CD4-positive, alpha-beta T cell treated with Interleukin-15 for 1 hour (primary cell): ENCODE results near the gene STK4.
A peak's percentile ranks its signal among the peaks of the same experiment; 100 is the strongest.

Experiments
- DNase-seq: peaks from one replicate; pipeline ENCODE4 v3.0.0-alpha.2; 2020

STK4 gene

DNA sequence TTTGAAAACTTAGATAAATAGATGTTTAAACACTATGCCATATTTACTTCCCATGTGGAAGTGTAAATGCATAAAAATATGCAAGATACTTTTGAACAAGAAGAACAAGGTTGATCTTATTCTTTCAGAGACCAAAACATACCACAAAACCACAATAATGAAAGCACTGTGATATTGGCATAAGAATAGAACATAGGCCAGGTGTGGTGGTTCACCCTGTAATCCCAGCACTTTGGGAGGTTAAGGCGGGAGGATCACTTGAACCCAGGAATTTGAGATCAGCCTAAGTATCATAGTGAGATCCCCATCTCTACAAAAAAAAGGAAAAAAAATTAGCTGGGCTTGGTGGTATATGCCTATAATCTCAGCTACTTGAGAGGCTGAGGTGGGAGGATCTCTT lies 68.1 kb downstream of the STK4 start:
- DNase-seq, result no peak

- no peak for DNase-seq
Measured at GRCh38 chr20:45036044-45036755, 69.9 kb downstream of the STK4 start.

DNA sequence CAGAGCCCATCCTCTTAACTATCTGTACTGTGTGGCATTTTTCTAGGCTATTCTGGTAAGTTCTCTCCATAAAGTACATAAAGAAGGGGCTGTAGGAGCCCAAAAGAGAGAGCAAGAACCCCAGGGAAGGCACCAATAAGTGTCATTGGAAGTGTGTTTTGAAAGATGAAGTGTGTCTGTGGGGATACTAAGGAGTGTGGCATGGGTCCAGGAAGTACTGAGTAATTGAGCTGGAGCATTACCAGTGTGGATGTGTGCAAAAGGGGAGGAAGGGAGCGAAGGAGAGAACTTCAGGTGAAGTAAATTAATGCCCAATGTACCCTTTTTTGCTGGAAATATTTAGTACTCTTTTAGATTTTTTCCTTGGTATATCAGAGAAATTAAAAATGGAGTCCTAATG lies 70.7 kb downstream of the STK4 start:
- DNase-seq, result no peak

DNA sequence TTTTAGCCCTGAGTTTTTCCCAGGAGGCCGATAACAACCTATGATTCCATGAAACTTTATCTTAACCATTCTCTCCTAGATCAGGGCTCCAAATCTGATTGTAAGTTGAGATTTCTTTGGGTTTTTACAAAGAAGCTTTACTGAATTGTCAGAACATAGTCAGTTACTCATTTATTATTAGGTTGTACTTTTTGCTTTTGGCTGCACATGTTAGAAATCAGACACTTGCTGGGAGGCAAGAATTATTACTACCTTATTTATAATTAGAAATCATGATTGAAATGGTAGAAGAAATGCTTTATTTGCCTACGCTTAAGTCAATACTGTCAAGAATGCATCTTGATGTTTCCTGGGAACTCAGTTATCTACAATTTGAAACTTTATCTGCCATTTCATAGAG lies 71.3 kb downstream of the STK4 start:
- DNase-seq, result no peak

DNA sequence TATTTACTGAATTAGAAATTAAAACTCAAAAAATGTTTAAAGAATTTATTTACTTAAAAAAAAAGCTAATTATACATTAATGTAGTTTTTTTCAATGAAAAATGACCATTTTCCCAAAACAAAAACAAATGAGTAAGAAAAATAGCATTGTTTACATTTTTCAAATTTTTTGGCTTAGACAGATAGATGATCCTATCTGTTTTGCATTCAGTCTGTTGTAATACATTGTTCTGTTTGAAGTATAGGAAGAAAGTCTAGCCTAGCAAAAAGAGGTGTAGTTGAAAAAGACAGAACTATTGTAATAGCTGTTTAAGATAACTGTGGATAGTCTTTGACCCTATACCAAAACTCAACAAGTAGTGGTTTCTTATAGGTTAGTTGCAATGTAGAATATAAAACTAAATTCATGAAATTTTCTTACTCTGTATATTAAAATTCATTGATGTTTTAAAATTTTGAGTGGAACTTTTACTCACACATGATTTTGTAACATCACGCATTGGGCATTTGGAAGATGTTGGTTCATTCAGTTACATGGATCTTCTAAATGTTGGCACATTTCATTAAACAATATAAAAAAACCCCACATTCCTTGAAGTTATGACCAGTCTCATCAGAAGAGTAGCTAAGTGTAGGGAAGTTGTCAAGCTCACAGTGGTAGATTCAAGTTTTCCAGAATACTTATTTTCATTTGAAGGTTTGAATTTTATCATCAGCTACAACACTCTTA lies 72.6 kb downstream of the STK4 start:
- no peak for DNase-seq

DNA sequence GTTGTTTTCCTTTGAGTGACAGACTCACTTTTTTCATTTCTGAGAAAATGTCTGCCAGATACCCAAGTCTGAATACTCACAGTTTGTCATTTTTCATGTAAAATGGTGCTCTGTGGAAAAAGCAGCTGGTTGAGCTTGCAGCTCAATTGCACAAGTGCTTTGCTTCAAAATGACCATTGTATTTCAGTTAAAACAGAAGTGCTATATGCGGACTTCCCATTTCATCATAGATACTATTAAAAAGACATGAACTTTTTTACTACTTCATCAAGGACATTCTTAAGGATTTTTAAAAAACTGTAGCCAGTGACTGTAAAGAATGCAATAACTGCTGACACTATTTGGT lies 73.1 kb downstream of the STK4 start:
- DNase-seq, result no peak

GRCh38 chr20:45041464-45042337 lies 75.4 kb downstream of the STK4 start:
- no peak for DNase-seq

DNA sequence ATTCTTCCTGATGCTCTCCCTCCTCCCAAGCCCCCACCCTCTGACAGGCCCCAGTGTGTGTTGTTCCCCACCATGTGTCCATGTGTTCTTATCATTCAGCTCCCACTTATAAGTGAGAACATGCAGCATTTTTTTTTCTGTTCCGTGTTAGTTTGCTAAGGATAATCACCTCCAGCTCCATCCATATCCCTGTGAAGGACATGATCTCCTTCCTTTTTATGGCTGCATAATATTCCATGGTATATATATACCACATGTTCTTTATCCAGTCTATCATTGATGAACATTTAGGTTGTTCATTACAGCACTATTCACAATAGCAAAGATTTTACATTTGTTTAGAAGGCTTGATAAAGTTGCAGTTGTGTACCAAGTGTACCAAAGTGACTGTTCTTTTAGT lies 76.7 kb downstream of the STK4 start:
- no peak for DNase-seq

DNA sequence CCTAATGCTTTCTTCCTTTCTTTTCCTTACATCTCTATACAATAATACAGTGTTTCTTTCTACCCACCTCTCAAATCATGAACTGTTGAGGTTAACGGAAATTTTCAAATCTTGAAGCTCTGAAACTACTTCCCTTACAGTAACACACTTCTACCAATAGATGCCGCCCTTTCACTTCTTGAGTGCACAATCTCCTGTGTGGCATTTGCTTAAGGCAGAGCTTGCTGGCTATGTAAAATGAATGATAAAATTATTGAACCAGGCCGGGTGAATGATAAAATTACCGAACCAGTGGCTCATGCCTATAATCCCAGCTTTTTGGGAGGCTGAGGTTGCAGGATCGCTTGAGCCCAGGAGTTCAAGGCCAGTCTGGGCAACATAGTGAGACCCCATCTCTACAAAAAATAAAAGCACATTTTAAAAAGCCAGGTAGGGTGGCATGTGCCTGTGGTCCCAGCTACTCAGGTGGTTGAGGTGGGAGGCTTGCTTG lies 77.8 kb downstream of the STK4 start:
- DNase-seq, result peak; percentile 40

- no peak for DNase-seq
Measured at GRCh38 chr20:45044601-45045000, 78.3 kb downstream of the STK4 start.

GRCh38 chr20:45047581-45048119 lies 81.3 kb downstream of the STK4 start:
- no peak for DNase-seq

- no peak for DNase-seq
Measured at GRCh38 chr20:45049438-45049837, 83.1 kb downstream of the STK4 start.

DNA sequence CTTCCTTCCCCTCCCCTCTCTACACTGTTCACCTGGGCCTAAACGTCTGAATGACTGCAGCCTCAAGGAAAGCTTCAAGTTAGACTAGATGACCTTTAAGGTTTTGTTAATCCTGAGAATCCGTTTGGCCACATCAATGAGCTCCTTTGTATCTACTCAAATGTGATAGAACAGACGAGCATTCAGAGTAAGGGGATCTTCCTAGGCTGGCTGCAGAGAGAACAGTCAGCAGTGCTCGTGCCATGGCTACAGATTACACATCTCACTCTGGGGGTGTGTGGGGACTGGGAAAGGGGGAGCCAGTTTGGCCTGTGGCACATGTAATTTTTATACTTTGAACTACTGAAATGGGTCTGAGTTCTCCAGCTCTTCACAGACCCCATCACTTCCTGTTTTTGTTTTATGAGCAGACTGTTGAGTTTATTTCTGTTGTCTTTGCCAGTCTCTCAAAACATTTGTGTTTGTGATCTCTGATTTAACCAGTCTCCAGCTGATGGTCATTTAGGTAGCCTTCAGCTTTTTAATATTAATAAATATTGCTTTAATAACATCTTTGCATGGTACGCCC lies 83.7 kb downstream of the STK4 start:
- DNase-seq, result no peak

DNA sequence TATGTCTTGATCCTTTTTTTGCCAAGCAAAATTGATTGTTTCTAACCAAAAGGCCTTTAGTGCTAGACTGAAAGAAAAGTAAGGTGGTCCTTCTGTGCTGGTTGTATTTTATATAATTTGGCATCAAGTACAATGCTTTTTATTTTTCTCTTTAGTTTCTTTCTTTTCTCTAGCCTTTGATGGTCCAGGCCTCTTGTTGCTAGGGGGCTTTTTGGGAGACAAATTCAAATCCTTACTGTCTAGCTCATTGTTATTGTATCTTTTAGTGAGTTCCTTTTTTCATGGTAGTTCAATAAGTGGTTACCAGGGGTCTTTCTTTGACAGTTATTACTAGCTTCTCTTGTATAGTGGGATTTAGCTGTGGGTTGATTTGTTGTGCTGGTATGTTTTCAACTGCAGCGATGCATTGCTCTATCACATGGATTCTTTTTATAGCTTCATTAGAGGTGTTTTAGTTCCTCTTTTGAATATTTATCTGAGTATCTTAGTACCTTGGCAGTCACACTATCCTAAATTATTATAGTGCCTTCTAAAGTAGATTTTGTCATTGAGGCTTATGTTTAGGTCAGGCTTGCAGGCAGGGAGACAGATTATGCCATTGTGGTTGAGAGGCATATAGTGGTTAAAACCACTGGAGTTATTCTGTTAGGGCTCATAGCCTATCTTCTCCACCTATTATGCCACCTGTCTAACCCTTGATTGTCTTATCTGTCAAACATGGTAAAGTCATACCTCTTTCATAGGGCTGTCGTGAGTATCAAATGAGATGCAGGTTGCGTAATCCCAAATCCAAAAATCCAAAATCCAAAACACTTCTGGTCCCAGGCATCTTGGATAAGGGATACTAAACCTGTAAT lies 85.1 kb downstream of the STK4 start:
- no peak for DNase-seq

DNA sequence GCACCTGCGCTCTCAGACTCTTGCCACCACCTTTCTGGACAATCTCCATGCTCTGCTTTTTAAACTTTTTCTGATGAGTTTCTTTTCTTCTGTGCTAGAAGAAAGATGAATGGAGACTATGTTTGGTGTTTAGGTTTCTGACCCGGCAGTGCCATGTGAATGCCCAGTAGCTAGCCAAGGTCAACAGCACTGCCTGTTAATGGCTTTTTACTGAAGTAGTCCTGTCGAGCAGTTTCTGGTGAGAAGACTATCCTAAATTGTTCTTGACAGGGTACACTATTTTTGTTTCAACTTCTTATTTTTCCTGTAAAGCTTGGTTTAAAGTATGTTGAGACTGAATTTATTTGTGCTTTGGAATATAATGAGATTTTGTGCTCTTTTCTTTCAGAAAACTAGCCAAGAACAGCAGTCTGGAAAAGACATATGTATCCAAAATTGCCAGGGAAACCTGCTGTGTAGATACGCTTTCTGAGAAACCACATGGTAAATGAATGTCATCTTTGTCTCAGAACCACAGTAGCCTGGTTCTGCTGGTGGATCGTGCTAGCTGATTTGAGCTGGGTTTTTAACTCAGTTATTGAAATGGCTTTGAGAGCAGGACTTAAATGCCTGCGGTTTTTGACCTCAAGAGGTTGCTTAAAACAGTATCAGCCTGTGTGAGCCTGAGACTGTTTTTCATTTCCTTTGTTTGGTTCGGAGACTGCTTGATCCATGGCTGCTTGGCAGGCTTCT lies 86.6 kb downstream of the STK4 start:
- DNase-seq, result no peak

- no peak for DNase-seq
Measured at GRCh38 chr20:45053430-45054351, 87.4 kb downstream of the STK4 start.

- no peak for DNase-seq
Measured at GRCh38 chr20:45055056-45055455, 88.7 kb downstream of the STK4 start.

DNA sequence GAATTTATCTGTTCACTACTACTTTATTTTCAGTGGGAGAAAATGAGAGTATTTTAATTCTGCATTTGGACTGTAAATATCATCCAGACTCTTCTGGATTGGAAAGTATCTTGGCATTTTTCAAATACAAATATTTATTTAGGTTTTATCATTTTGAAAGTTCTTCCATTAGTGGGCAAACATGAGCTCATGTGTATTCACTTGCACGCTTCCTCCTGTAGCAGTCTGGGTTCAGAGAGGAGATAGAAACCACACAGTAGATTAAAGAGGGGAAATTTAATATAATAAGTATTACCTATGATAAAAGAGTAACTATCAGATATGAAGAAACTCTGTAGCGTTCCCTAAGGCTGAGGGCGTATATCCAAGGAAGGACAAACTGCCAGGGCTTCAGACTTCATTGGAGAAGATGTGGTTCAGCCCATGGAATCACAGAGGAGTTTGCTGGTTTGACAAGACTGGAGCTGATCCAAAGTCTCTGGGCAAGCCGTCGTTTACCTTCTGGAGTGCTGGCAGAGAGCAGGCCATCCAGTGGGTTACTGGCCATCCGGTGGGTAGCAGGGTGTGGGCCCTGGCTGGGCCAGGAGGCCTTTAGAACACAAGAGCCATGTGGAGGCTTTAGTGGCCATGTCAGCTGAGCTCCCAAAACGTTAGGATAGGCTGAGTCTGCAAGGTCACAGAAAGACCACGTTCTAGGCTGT lies 90.3 kb downstream of the STK4 start:
- DNase-seq, result no peak

DNA sequence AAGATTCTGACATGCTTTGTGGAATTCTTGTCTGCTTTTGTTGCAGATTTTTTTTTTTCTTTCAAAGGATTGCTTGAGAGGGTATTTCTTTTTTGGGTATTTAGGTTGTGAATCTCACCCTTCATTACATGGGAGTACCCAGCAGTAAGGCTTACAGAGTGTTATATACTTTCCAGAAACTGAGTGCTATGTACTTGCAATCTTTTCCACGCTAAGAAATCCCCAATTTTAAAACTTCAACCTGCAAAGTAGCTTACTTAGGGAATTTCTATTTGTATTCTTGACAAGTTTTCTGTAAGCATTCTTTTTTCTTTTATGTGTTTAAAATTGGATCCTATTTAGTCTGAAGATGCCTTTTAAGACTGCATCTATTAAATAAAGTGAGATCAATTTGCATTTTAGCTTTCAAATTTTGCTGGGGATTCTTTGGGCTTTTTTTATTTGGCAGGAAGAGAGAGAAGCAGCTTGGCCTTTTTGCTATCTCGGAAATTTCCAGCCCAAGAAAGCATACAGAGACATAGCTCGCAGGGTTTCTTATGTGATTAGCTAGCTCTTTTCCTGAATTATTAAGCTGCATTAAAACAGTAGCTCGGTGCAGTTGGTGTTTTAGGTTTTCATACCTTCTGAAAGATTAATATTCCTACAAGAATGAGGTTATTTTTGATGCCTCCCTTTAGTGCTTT lies 92.0 kb downstream of the STK4 start:
- DNase-seq, result no peak
